ENCODE results near the gene CDKN2AIPNL.

Gene CDKN2AIPNL

DNA sequence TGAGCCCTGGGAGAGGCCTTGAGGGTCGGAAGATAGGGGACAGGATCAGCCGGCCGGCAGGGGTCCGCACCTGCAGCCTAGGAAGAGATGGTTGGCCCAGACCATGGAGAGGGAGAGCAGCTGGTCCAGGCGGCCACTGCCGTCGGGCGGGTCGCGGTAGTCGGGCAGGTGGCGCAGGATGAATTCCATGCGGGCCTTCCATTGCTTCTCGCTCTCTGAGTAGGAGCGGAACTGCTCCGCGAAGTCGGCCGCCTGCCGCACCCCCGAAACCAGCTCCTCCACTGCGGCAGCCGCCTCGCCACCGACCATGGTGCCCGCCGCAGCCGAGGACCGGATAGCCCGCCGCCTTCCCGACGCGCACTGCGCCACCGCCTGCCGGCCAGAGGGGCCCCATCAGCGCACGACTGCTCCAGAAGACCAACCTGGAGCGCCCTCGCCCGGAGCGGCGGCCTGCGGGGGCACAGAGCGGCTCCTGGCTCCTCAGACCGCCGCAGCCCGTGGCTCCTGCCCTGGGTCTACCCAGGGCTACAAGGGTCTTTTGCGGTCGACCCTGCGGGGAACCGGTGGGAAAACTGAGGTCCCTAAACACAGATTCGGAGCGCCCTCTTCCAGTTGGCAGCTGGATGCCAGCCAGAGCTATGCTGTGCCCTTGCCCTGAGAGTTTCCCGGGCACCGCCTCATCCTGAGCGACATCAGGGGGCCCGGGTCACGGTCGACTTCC is at the start of gene CDKN2AIPNL (continued):
- TF ChIP-seq MZF1 (tag by site-specific recombination; IDR thresholded peaks at IDR 0.05; ENCODE audit: borderline replicate concordance) (peak; percentile 41; the same call in 1 of the 2 replicates), ZNF394 (tag by site-specific recombination; IDR thresholded peaks at IDR 0.05; ENCODE audit: borderline replicate concordance) (peak; percentile 91; the same call in 1 of the 2 replicates), BCL11B (tag by site-specific recombination; IDR thresholded peaks at IDR 0.05; ENCODE audit: low read depth) (peak; percentile 79; the same call in 1 of the 2 replicates), ZNF324 (tag by site-specific recombination; IDR thresholded peaks at IDR 0.05) (peak; percentile 87), ZNF600 (tag by site-specific recombination; IDR thresholded peaks at IDR 0.05) (peak; percentile 32; the same call in 1 of the 2 replicates), ZFP69B (tag by site-specific recombination; IDR thresholded peaks at IDR 0.05) (peak; percentile 75), ZNF610 (tag by site-specific recombination; IDR thresholded peaks at IDR 0.05; ENCODE audit: borderline replicate concordance) (peak; percentile 87), ZNF510 (tag by site-specific recombination; IDR thresholded peaks at IDR 0.05; ENCODE audit: insufficient replicate concordance) (no peak), ZNF76 (tag by site-specific recombination; IDR thresholded peaks at IDR 0.05; ENCODE audit: borderline replicate concordance, low read depth) (peak; percentile 98), ZNF23 (tag by site-specific recombination; IDR thresholded peaks at IDR 0.05; ENCODE audit: borderline replicate concordance) (peak; percentile 33; the same call in 1 of the 2 replicates), KLF1 (tag by site-specific recombination; IDR thresholded peaks at IDR 0.05) (peak; percentile 24; the same call in 1 of the 2 replicates), GLI2 (tag by site-specific recombination; IDR thresholded peaks at IDR 0.05; ENCODE audit: borderline replicate concordance, low read depth) (no peak), ZNF398 (tag by site-specific recombination; IDR thresholded peaks at IDR 0.05) (peak; percentile 67), PATZ1 (tag by site-specific recombination; IDR thresholded peaks at IDR 0.05) (peak; percentile 65), REPIN1 (tag by site-specific recombination; IDR thresholded peaks at IDR 0.05; ENCODE audit: low read depth) (peak; percentile 92; the same call in 1 of the 2 replicates), OSR2 (tag by site-specific recombination; IDR thresholded peaks at IDR 0.05) (no peak), ZNF391 (tag by site-specific recombination; IDR thresholded peaks at IDR 0.05; ENCODE audit: borderline replicate concordance, low read depth) (peak; percentile 58; the same call in 1 of the 2 replicates), ZNF660 (tag by site-specific recombination; IDR thresholded peaks at IDR 0.05) (peak; percentile 98), ZFP37 (tag by site-specific recombination; IDR thresholded peaks at IDR 0.05) (peak; percentile 97), ZBTB8A (tag by site-specific recombination; IDR thresholded peaks at IDR 0.05) (peak; percentile 86)
- TF ChIP-seq, protein P1, sequence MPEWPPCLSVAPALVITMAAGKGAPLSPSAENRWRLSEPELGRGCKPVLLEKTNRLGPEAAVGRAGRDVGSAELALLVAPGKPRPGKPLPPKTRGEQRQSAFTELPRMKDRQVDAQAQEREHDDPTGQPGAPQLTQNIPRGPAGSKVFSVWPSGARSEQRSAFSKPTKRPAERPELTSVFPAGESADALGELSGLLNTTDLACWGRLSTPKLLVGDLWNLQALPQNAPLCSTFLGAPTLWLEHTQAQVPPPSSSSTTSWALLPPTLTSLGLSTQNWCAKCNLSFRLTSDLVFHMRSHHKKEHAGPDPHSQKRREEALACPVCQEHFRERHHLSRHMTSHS (tag by site-specific recombination; IDR thresholded peaks at IDR 0.05): peak; percentile 11; the same call in 1 of the 2 replicates
- TF ChIP-seq, protein P2, sequence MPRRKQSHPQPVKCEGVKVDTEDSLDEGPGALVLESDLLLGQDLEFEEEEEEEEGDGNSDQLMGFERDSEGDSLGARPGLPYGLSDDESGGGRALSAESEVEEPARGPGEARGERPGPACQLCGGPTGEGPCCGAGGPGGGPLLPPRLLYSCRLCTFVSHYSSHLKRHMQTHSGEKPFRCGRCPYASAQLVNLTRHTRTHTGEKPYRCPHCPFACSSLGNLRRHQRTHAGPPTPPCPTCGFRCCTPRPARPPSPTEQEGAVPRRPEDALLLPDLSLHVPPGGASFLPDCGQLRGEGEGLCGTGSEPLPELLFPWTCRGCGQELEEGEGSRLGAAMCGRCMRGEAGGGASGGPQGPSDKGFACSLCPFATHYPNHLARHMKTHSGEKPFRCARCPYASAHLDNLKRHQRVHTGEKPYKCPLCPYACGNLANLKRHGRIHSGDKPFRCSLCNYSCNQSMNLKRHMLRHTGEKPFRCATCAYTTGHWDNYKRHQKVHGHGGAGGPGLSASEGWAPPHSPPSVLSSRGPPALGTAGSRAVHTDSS (tag by site-specific recombination; IDR thresholded peaks at IDR 0.05): 0 out of 2 replicates have a peak, but pooled peaks have one; percentile 18
- TF ChIP-seq, protein P3, sequence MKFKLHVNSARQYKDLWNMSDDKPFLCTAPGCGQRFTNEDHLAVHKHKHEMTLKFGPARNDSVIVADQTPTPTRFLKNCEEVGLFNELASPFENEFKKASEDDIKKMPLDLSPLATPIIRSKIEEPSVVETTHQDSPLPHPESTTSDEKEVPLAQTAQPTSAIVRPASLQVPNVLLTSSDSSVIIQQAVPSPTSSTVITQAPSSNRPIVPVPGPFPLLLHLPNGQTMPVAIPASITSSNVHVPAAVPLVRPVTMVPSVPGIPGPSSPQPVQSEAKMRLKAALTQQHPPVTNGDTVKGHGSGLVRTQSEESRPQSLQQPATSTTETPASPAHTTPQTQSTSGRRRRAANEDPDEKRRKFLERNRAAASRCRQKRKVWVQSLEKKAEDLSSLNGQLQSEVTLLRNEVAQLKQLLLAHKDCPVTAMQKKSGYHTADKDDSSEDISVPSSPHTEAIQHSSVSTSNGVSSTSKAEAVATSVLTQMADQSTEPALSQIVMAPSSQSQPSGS (tag by site-specific recombination; IDR thresholded peaks at IDR 0.05; ENCODE audit: low read depth): no peak
- TF ChIP-seq, protein P4, sequence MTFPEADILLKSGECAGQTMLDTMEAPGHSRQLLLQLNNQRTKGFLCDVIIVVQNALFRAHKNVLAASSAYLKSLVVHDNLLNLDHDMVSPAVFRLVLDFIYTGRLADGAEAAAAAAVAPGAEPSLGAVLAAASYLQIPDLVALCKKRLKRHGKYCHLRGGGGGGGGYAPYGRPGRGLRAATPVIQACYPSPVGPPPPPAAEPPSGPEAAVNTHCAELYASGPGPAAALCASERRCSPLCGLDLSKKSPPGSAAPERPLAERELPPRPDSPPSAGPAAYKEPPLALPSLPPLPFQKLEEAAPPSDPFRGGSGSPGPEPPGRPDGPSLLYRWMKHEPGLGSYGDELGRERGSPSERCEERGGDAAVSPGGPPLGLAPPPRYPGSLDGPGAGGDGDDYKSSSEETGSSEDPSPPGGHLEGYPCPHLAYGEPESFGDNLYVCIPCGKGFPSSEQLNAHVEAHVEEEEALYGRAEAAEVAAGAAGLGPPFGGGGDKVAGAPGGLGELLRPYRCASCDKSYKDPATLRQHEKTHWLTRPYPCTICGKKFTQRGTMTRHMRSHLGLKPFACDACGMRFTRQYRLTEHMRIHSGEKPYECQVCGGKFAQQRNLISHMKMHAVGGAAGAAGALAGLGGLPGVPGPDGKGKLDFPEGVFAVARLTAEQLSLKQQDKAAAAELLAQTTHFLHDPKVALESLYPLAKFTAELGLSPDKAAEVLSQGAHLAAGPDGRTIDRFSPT (tag by site-specific recombination; IDR thresholded peaks at IDR 0.05): peak; percentile 97

Data from HEK293 (cell line).